K562 (cell line): Measurements from ENCODE around the gene PNPLA1. TPM values are rescaled to one million over a fixed set of nuclear protein-coding genes. Genes with fewer than 3 reads are reported as not detected.
A peak's percentile ranks its signal among the peaks of the same experiment; 100 is the strongest.

ENCODE experiments used
- BRD9 ChIP-seq: fragments of 450-650 bp; IDR thresholded peaks from 2 replicates; pipeline ENCODE4 v1.6.1; 2018; ENCODE audit warnings: low read depth; ENCODE audit not compliant: partially characterized antibody
- CBFA2T3 ChIP-seq: fragments of 450-650 bp; IDR thresholded peaks from 2 replicates; pipeline ENCODE4 v1.6.1; 2017
- COPS2 ChIP-seq: fragments of 450-650 bp; conservative IDR thresholded peaks from 2 replicates; pipeline ENCODE4 v1.6.1; 2016; ENCODE audit warnings: mild to moderate bottlenecking, moderate library complexity
- CSDE1 ChIP-seq, 2 experiments: fragments of 450-650 bp; IDR thresholded peaks; 2 replicates each; pipeline ENCODE4 v1.6.1; 2016; ENCODE audit warnings: mild to moderate bottlenecking in 1 of 2
- DNMT1 ChIP-seq: fragments of 450-650 bp; IDR thresholded peaks from 2 replicates; pipeline ENCODE4 v1.6.1; 2016; ENCODE audit warnings: antibody characterized with exemption, mild to moderate bottlenecking
- E2F5 ChIP-seq: sonication (generic); formaldehyde crosslinking; IDR thresholded peaks from 2 replicates; pipeline ENCODE4 v1.8.0; 2022; ENCODE audit warnings: mild to moderate bottlenecking, missing genetic modification reagents
- ELK3 ChIP-seq: fragments of 450-650 bp; formaldehyde crosslinking; IDR thresholded peaks from 2 replicates; pipeline ENCODE4 v1.4.0; 2020; ENCODE audit warnings: mild to moderate bottlenecking
- KDM1A ChIP-seq, 2 experiments: fragments of 450-650 bp; IDR thresholded peaks; 2 replicates each; pipeline ENCODE4 v1.6.1; 2016; ENCODE audit warnings: mild to moderate bottlenecking in 2 of 2
- MBD1 ChIP-seq: fragments of 250-450 bp; sonication (Bioruptor Pico); IDR thresholded peaks from 2 replicates; pipeline ENCODE4 v1.8.0; 2022; ENCODE audit warnings: inconsistent platforms
- MECOM ChIP-seq: fragments of 250-450 bp; sonication (Bioruptor Pico); IDR thresholded peaks from 2 replicates; pipeline ENCODE4 v1.8.0; 2022; ENCODE audit warnings: inconsistent platforms
- NONO ChIP-seq, 2 experiments: fragments of 200-400 bp in 1 of 2; fragments of 450-650 bp in 1 of 2; formaldehyde crosslinking in 1 of 2; IDR thresholded peaks; 2 replicates each; pipeline ENCODE4 v1.6.1; 2017; ENCODE audit warnings: low read depth in 2 of 2, mild to moderate bottlenecking in 2 of 2, moderate library complexity in 2 of 2, low read length in 1 of 2
- RCOR1 ChIP-seq, 2 experiments: IDR thresholded peaks; 2 replicates each; pipeline ENCODE4 v1.6.1; 2012; ENCODE audit warnings: low read depth in 2 of 2, low read length in 2 of 2, borderline replicate concordance in 1 of 2, improper control_type of control experiment in 1 of 2
- U2AF1 ChIP-seq: fragments of 200-400 bp; formaldehyde crosslinking; optimal IDR thresholded peaks from 2 replicates; pipeline ENCODE3; 2017; ENCODE audit warnings: mild to moderate bottlenecking, low read depth, low read length, moderate library complexity
- ZNF395 ChIP-seq: fragments of 200-800 bp; sonication (Bioruptor generic); IDR thresholded peaks from 2 replicates; pipeline ENCODE4 v1.6.1; 2017; ENCODE audit warnings: missing genetic modification characterization, missing compliant biosample characterization
- ZNF507 ChIP-seq: conservative IDR thresholded peaks from 2 replicates; pipeline ENCODE4 v1.6.1; 2017; ENCODE audit warnings: missing genetic modification characterization, missing compliant biosample characterization
- ZNF512 ChIP-seq: IDR thresholded peaks from 2 replicates; pipeline ENCODE4 v1.6.1; 2016; ENCODE audit warnings: missing genetic modification characterization, missing compliant biosample characterization
- polyA plus RNA-seq, 8 experiments: library from polyadenylated mRNA; depleted of rRNA in 4 of 8; stranded (reverse) in 5 of 8; unstranded in 3 of 8; fragments of >200 nt; fragmentation: Nextera tagmentation in 2 of 8; fragmentation: Illumina TruSeq in 1 of 8; extraction: Ambion mirVana in 2 of 8; extraction: Trizol in 1 of 8; gene quantifications; 2 replicates each; pipeline versions ENCODE4 v1.2.1 to v1.2.3, GENCODE V29; 2011 to 2014; ENCODE audit warnings: inconsistent platforms in 1 of 8, missing spikeins in 1 of 8
- total RNA-seq, 7 experiments: library from RNA; depleted of rRNA in 6 of 7; stranded (reverse); fragments of >200 nt in 6 of 7; fragmentation: Illumina TruSeq in 2 of 7; extraction: Trizol in 2 of 7; gene quantifications; 2 replicates each; pipeline versions ENCODE4 v1.2.1 to v1.2.3, GENCODE V29; 2011 to 2021; ENCODE audit warnings: low replicate concordance in 1 of 7

The PNPLA1 gene
- total and polyA plus RNA-seq, 9 of the 15 experiments (the other 6 are each of a cell fraction or from before 2014, with no cell fraction given): 0.04 to 0.27 (median 0.13) TPM; not detected in 2

- TF ChIP-seq ZNF512 (no peak), RCOR1 (IDR thresholded peaks at IDR 0.05; ENCODE audit: borderline replicate concordance in 1 of 2, low read depth in 2 of 2, low read length in 2 of 2) (0 out of 4 replicates have a peak, but pooled peaks of 1 of the 2 experiments have one; percentile 29), NONO (IDR thresholded peaks at IDR 0.05; ENCODE audit: low read depth in 2 of 2, low read length in 1 of 2) (no peak), MECOM (no peak), MBD1 (no peak), ZNF395 (CRISPR knock-in tag) (no peak), BRD9 (no peak), DNMT1 (no peak), CSDE1 (IDR thresholded peaks at IDR 0.05) (no peak), KDM1A (IDR thresholded peaks at IDR 0.05) (peak; percentile 63 to 86), COPS2 (no peak), ELK3 (CRISPR knock-in tag) (no peak), CBFA2T3 (no peak), ZNF507 (no peak), E2F5 (CRISPR knock-in tag) (no peak), U2AF1 (no peak)
Measured at GRCh38 chr6:36327226-36327918, 57.5 kb downstream of the PNPLA1 start (continued).
